Naive B cell (primary cell): ENCODE results near the gene SYNRG. TPM values are rescaled to one million over a fixed set of nuclear protein-coding genes. Genes with fewer than 3 reads are reported as not detected.

Experiments used
- ATAC-seq, 2 donors: fragments of 150-1000 bp; cut with Tn5 transposase; 2 replicates each; pipeline ENCODE4 v1.10.0; 2021; ENCODE audit warnings: low read depth in 2 of 2, mild to moderate bottlenecking in 2 of 2, moderate library complexity in 2 of 2
- DNase-seq: peaks from one replicate; pipeline ENCODE4 v3.0.0; 2022
- H3K27ac Mint-ChIP-seq, 6 donors: one replicate each; pipeline ENCODE4 v1.8.0; 2020 to 2022; ENCODE audit warnings: mild to moderate bottlenecking in 6 of 6, mixed read lengths in 6 of 6, moderate library complexity in 5 of 6, inconsistent platforms in 2 of 6
- H3K27me3 Mint-ChIP-seq, 3 donors: one replicate each; pipeline ENCODE4 v1.8.0; 2021 to 2022; ENCODE audit warnings: mixed read lengths in 3 of 3, mild to moderate bottlenecking in 1 of 3
- H3K36me3 Mint-ChIP-seq, 2 donors: one replicate each; pipeline ENCODE4 v1.8.0; 2020 to 2022; ENCODE audit warnings: mixed read lengths in 2 of 2, inconsistent platforms in 1 of 2, mild to moderate bottlenecking in 1 of 2
- H3K4me1 Mint-ChIP-seq, 3 donors: one replicate each; pipeline ENCODE4 v1.8.0; 2020 to 2022; ENCODE audit warnings: mixed read lengths in 3 of 3, inconsistent platforms in 1 of 3, mild to moderate bottlenecking in 1 of 3, moderate library complexity in 1 of 3
- H3K4me3 Mint-ChIP-seq, 8 donors: one replicate each; pipeline ENCODE4 v1.8.0; 2020 to 2022; ENCODE audit warnings: mild to moderate bottlenecking in 8 of 8, mixed read lengths in 8 of 8, moderate library complexity in 8 of 8, inconsistent platforms in 2 of 8
- H3K9me3 Mint-ChIP-seq, 7 donors: one replicate each; pipeline ENCODE4 v1.8.0; 2020 to 2022; ENCODE audit warnings: mixed read lengths in 7 of 7, mild to moderate bottlenecking in 5 of 7, inconsistent platforms in 2 of 7, moderate library complexity in 1 of 7
- polyA plus RNA-seq, 6 donors: library from polyadenylated mRNA; unstranded; fragments of 300-500 nt; fragmentation: Illumina TruSeq; gene quantifications; one replicate each; pipeline ENCODE4 v1.2.3, GENCODE V29; 2021; ENCODE audit warnings: low read depth in 6 of 6

Gene SYNRG
- polyA plus RNA-seq, 6 donors from 2014 or later = 16.0 to 82.3 (median 58.0) TPM

DNA sequence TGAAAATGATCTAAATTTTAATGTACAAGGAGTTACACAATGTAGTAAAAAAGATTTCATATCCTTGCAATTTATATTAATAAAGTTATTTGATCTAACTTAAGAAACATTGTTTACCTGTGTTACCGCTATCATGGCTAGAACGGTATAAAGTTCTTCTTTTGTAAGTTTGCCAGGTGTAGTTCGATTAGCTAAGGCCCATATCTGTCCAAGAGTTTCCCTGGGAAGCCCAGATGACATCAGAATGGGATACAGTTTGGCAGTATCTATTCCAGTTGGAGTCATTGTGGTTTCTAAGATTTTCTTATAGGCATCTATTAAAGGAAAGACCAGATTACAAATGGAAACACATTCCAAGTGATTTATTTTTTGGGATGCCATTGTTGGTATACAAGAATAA lies 37.5 kb downstream of the SYNRG start:
- ATAC-seq (no peak), DNase-seq (no peak)
- Mint-ChIP-seq H3K4me3 (no peak overlapping the region), H3K27ac (no peak overlapping the region), H3K9me3 (peaks cover 0 to 9% (median 3%) of the 10 kb centered on the region in 7 donors), H3K27me3 (no peaks in the 10 kb centered on the region), H3K4me1 (peaks cover 0 to 9% (median 0%) of the 10 kb centered on the region in 3 donors), H3K36me3 (peaks cover 25 to 39% of the 10 kb centered on the region in 2 donors)

DNA sequence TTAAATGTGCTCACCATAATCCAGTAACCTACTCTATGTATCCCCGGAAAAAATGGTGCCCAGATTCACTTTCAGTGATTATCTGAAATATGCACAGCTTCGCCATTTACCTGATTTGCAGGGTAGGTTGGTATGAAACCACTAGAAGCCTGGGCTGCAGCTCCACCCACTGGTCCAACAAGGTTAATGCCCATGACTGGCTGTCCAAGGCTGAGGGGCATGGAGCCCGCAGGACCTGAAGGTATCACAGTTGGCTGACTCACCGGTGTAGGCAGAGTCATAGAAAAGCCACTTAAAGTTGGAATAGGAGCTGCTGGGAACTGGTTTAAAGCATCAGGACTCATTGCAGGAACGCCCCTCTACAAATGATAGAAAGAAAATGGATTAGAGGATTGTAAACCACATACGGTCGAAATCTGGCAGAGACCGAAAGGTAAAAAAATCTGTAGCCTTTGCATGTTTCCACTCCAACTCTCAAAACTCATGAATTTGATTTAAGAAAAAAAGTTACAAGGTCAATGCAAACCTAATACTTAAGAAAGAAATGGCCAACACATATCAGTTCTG lies 38.6 kb downstream of the SYNRG start:
- peak overlapping the region in 1 of 6 donors; percentile 42 for H3K27ac Mint-ChIP-seq
- H3K4me1 Mint-ChIP-seq = peaks cover 0 to 9% (median 0%) of the 10 kb centered on the region in 3 donors
- ATAC-seq (no peak), DNase-seq (no peak)
- no peak overlapping the region for H3K4me3 Mint-ChIP-seq
- peaks cover 27 to 37% of the 10 kb centered on the region in 2 donors for H3K36me3 Mint-ChIP-seq
- peaks cover 0 to 9% (median 3%) of the 10 kb centered on the region in 7 donors for H3K9me3 Mint-ChIP-seq
- H3K27me3 Mint-ChIP-seq = no peaks in the 10 kb centered on the region

DNA sequence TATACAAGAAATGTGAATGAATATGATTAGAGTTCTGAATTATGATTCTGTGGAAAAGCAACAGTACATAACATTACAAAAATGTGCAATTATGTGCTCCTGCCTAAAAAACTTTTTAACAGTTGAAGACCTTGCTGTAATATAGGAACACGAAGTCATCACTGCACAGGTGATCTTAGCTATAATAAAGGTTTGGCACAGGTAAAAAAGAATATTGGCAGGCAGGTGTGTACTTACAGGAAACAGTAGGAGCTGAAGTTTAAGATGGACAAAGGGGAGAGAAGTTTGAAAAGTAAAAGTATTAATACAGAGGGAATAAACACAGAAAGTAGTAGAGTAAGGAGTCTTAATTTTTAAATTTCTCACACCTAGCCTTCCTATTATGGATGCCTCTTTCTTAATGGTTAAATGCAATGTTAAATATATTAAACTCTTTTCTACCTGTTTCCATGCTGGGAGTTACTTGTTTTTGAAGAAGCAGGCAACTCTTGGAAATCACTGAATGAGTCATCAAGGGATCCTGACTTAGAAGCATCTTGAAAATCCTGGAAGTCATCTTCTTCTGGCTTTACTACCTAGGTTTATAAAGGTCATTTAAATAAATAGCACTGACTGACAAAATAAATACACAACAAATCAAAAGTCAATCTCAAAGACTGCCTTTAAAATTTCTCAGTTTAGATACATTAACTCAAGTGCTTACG lies 40.7 kb downstream of the SYNRG start:
- no peak for ATAC-seq
- Mint-ChIP-seq H3K9me3 (peaks cover 0 to 3% (median 0%) of the 10 kb centered on the region in 7 donors), H3K4me1 (peaks cover 0 to 5% (median 0%) of the 10 kb centered on the region in 3 donors), H3K27me3 (no peaks in the 10 kb centered on the region), H3K36me3 (peaks cover 25 to 27% of the 10 kb centered on the region in 2 donors), H3K27ac (peak overlapping the region in 1 of 6 donors; percentile 9), H3K4me3 (no peak overlapping the region)
- no peak for DNase-seq

DNA sequence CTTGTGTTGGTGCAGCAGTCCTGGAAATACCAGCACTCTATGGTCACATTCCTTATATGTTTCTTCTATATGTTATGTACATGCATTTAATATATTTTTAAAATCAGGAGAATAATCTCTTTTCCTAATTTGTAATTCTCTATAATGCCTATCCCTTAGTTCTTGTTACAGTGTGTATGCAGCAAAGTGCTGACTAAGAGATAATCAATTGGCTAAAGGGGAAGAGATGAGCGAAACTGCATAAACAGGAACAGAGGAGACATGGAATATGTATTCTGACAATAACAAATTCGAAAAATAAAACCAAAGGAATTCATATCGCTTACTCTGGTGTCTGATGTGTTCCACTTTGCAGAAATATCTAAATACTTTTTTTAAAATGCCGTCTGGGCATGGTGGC lies 41.7 kb downstream of the SYNRG start:
- H3K27ac Mint-ChIP-seq = no peak overlapping the region
- no peak for DNase-seq
- ATAC-seq = no peak
- H3K4me3 Mint-ChIP-seq = no peak overlapping the region
- H3K36me3 Mint-ChIP-seq = peaks cover 24% of the 10 kb centered on the region in 2 donors
- no peaks in the 10 kb centered on the region for H3K27me3 Mint-ChIP-seq
- H3K9me3 Mint-ChIP-seq = peaks cover 0 to 3% (median 0%) of the 10 kb centered on the region in 7 donors
- H3K4me1 Mint-ChIP-seq = peaks cover 0 to 5% (median 0%) of the 10 kb centered on the region in 3 donors

DNA sequence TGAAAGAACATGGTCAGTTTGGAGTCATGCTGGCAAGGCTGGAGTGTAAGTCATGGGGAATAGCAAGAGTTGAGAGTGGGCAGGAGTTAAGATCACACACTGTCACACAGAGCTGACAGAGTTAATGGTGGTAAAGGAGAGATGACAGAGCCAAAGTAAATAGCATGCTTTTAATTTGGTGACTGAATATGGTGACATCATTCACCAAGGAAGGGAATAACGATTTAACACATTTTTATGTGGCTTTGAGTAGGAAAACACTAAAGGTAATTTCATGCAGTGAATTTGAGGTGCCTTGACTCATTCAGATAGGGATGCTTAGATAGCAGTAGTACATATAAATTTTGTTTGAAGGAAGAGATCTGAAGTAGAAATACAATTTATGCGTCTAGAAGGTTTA lies 42.1 kb downstream of the SYNRG start:
- DNase-seq (no peak), ATAC-seq (no peak)
- peaks cover 24 to 28% of the 10 kb centered on the region in 2 donors for H3K36me3 Mint-ChIP-seq
- peaks cover 0 to 5% (median 0%) of the 10 kb centered on the region in 3 donors for H3K4me1 Mint-ChIP-seq
- no peak overlapping the region for H3K27ac Mint-ChIP-seq
- H3K27me3 Mint-ChIP-seq = no peaks in the 10 kb centered on the region
- H3K4me3 Mint-ChIP-seq = no peak overlapping the region
- H3K9me3 Mint-ChIP-seq = peaks cover 0 to 3% (median 0%) of the 10 kb centered on the region in 7 donors

DNA sequence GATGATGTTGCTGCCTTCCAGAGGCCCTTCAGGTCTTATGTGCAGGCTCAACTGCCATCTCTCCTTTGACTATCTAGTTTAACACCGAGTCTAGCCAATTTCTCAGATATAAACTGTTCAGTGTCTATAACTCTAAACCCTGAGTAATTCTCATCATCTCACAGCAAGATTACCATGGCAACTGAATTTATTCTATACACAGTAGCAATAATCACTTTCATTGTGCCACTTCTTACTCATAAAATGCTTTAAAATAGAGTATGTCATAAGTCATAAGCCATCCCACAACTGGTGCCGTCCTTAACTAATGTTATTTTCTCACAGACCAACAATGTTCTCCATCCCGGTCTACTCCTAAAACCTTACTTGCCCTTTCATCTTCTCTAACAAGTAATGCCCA lies 45.0 kb downstream of the SYNRG start:
- peak overlapping the region in 3 of 6 donors; percentile 9 to 76 (median 26) for H3K27ac Mint-ChIP-seq
- DNase-seq (no peak), ATAC-seq (no peak)
- no peaks in the 10 kb centered on the region for H3K27me3 Mint-ChIP-seq
- peaks cover 0 to 3% (median 0%) of the 10 kb centered on the region in 7 donors for H3K9me3 Mint-ChIP-seq
- H3K4me3 Mint-ChIP-seq = peak overlapping the region in 1 of 8 donors; percentile 7
- peaks cover 24% of the 10 kb centered on the region in 2 donors for H3K36me3 Mint-ChIP-seq
- peaks cover 0 to 5% (median 0%) of the 10 kb centered on the region in 3 donors for H3K4me1 Mint-ChIP-seq

DNA sequence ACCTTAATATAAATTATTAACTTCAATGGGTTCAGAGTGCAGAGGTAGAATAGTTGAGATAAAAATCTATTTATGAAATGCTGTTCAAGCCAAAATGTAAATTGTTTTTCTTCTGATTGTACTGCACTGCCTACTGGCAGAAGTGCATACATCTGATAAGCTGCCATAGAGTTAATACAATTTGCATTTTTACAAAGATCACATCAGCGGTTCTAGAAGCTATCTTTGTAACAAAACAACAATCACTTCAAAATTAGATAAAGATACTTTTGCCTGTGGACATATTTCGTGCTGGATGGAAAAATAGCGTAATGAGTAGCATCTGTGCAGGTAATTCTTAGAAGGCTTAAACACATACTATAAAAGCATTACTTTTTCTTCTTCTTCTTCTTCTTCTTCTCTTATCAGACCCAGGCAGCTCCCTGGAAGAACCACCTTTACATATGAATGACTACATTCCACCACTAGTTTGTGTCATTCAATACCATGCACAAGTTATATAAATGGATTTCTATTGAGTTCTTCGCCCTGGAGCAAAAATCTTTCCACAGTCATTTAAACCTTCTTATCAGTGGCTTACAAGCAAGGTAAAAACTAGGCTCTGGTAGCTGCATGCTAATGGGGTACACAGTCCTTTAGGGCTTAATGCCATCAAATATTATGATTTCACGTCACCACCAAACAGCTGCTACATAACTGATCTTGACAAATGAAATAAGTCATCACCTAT lies 47.0 kb downstream of the SYNRG start:
- ATAC-seq (no peak), DNase-seq (no peak)
- H3K4me3 Mint-ChIP-seq = no peak overlapping the region
- no peaks in the 10 kb centered on the region for H3K27me3 Mint-ChIP-seq
- no peak overlapping the region for H3K27ac Mint-ChIP-seq
- H3K4me1 Mint-ChIP-seq = peaks cover 0 to 5% (median 0%) of the 10 kb centered on the region in 3 donors
- H3K36me3 Mint-ChIP-seq = peaks cover 22 to 29% of the 10 kb centered on the region in 2 donors
- H3K9me3 Mint-ChIP-seq = peaks cover 0 to 3% (median 0%) of the 10 kb centered on the region in 7 donors

DNA sequence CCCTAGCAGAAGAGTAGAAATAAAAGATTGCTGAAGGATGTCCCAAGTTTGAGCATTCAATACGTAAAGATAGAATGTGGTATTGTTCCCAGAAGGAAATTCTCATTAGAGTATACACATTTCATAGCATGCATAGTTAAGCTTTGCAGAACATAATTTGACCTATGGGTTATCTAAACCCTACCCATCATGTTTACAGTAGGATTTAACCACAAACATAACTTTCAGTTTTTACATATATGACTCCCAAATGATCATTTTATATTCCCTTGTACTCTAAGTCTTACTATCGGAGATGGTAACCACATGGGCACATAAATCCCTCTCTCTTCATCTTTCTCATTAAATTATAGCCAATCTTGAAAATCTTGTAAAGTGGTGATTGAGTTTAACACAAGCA lies 50.9 kb downstream of the SYNRG start:
- DNase-seq (no peak), ATAC-seq (no peak)
- H3K27me3 Mint-ChIP-seq = no peaks in the 10 kb centered on the region
- peaks cover 0 to 18% of the 10 kb centered on the region in 2 donors for H3K36me3 Mint-ChIP-seq
- H3K27ac Mint-ChIP-seq = peak overlapping the region in 1 of 6 donors; percentile 3
- H3K4me3 Mint-ChIP-seq = no peak overlapping the region
- H3K4me1 Mint-ChIP-seq = peaks cover 0 to under 1% (median under 1%) of the 10 kb centered on the region in 3 donors
- no peaks in the 10 kb centered on the region for H3K9me3 Mint-ChIP-seq

DNA sequence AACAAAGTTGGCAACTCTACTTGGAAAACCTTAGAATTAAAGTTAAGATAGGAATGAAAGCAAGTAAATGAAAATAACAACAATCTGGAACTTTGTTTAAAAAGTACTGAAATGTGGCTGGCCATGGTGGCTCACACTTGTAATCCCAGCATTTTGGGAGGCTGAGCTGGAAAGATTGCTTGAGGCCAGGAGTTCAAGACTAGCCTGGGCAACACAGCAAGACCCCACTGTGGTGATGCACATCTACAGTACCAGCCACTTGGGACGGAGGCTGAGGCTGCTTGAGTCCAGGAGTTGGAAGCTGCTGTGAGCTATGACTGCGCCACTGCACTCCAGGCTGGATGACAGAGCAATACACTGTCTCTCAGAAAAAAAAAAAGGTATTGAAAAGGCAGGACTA lies 51.7 kb downstream of the SYNRG start:
- DNase-seq (no peak), ATAC-seq (no peak)
- peaks cover 0 to 26% of the 10 kb centered on the region in 2 donors for H3K36me3 Mint-ChIP-seq
- H3K4me3 Mint-ChIP-seq = no peak overlapping the region
- H3K9me3 Mint-ChIP-seq = no peaks in the 10 kb centered on the region
- peaks cover 7 to 9% (median 7%) of the 10 kb centered on the region in 3 donors for H3K4me1 Mint-ChIP-seq
- no peak overlapping the region for H3K27ac Mint-ChIP-seq
- H3K27me3 Mint-ChIP-seq = no peaks in the 10 kb centered on the region

DNA sequence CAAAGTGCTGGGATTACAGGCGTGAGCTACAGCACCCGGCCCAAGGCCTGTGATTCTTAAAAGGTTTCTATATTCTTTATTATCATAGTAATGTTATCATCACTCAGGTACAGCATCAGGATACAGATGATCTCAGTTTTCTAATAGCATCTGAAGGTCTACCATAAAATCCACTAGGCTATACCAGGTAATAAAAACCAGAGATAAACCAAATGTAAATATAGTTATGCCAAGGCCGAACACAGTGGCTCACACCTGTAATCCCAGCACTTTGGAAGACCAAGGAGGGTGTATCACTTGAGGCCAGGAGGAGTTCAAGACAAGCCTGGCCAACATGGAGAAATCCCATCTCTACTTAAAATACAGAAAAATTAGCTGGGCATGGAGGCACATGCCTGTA lies 53.8 kb downstream of the SYNRG start:
- no peak overlapping the region for H3K4me3 Mint-ChIP-seq
- DNase-seq (no peak), ATAC-seq (no peak)
- no peaks in the 10 kb centered on the region for H3K9me3 Mint-ChIP-seq
- peak overlapping the region in 1 of 6 donors; percentile 75 for H3K27ac Mint-ChIP-seq
- H3K27me3 Mint-ChIP-seq = no peaks in the 10 kb centered on the region
- H3K36me3 Mint-ChIP-seq = peaks cover 0 to 22% of the 10 kb centered on the region in 2 donors
- peaks cover 21 to 28% (median 21%) of the 10 kb centered on the region in 3 donors for H3K4me1 Mint-ChIP-seq

DNA sequence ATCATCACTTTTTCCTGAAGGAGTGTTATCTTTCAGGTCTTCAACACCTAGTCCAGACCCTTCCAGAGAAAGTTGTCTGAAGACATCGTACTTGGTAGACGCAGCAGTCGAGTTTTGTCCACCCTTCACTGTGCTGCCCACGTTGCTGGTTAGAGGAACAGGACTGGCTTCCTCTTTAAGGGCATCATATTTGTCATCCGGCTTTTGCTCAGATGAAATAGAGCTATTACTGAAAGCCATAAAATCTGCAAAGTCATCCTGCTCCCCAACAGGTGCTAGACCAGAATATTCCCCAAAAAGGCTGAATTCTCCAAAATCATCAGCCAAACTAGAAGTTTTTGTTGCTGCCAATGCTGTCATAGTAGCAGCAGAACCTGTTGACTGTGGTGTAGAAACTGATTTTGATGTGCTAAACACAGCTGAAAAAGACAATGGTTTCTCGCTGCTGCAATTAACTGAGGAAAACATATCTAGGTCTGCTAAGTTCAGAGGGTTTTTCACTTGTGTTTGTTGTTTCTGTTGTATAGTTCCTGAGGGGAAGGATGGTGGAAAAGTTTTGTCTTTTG lies 55.7 kb downstream of the SYNRG start:
- Mint-ChIP-seq H3K27me3 (no peaks in the 10 kb centered on the region), H3K36me3 (peaks cover 0 to 17% of the 10 kb centered on the region in 2 donors), H3K4me1 (peaks cover 24 to 32% (median 24%) of the 10 kb centered on the region in 3 donors), H3K4me3 (no peak overlapping the region), H3K27ac (peak overlapping the region in 4 of 6 donors; percentile 49 to 68 (median 59)), H3K9me3 (no peaks in the 10 kb centered on the region)
- ATAC-seq (no peak), DNase-seq (no peak)

DNA sequence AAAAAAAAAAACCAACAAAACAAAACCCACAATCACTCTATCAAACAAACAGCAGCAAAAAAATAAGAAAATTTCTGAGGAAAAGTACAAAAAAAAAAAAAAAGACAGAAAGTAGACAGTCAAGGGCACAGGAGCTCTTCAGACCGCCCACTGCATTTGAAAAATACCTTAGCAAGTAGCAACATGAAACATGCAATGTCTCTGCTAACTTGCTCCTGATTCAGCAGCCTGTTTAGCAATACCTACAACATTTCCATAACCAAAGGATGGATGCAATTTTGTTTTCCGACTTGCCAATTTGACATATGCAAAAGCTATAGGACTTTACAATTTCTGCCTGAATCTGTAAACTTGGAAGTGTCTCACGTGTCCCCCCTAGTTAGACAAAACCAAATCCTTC lies 57.4 kb downstream of the SYNRG start:
- peaks cover 0 to 13% of the 10 kb centered on the region in 2 donors for H3K36me3 Mint-ChIP-seq
- peaks cover 26 to 37% (median 26%) of the 10 kb centered on the region in 3 donors for H3K4me1 Mint-ChIP-seq

DNA sequence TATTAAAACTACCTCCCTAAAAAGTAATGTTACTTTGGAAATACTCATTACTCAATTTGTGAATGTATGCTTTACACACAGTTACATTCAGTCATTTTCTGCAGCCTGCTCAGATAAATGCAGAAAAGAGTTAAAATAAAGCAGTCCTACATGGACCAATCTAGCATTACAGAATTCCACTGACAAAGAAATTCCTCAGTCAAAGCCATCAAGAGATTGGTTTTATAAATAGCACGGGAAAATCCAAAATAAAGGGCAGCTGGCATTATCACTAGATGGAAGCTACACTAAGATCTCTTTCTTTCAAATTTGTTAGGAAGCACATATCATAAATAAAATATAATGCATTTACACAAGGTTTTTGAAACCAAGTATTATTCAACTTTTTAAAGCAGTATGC lies 61.2 kb downstream of the SYNRG start:
- Mint-ChIP-seq H3K4me1 (peaks cover 22 to 37% (median 25%) of the 10 kb centered on the region in 3 donors), H3K9me3 (no peaks in the 10 kb centered on the region), H3K4me3 (no peak overlapping the region), H3K27ac (peak overlapping the region in 1 of 6 donors; percentile 24), H3K27me3 (no peaks in the 10 kb centered on the region), H3K36me3 (peaks cover 0 to 5% of the 10 kb centered on the region in 2 donors)
- ATAC-seq = no peak
- no peak for DNase-seq

More for the DNA sequence above, 57.4 kb downstream of the SYNRG start:
- Mint-ChIP-seq H3K27me3 (no peaks in the 10 kb centered on the region), H3K27ac (peak overlapping the region in 4 of 6 donors; percentile 30 to 83 (median 70)), H3K9me3 (no peaks in the 10 kb centered on the region), H3K4me3 (no peak overlapping the region)
- ATAC-seq (no peak), DNase-seq (no peak)
